H1 (cell line): ENCODE measurements around the gene ZNF175. TPM values are rescaled to one million over a fixed set of nuclear protein-coding genes. Genes with fewer than 3 reads are reported as not detected.

Source experiments
- CTCF ChIA-PET: fragments of 300-600 bp; sonication (Branson Sonifier 250); formaldehyde crosslinking; loops from one replicate; lab custom pipeline; 2021; ENCODE audit not compliant: partially characterized antibody; lab: Charles Lee
- POLR2A ChIA-PET: fragments of 300-600 bp; sonication (Branson Sonifier 250); formaldehyde crosslinking; loops from one replicate; lab custom pipeline; 2021; ENCODE audit warnings: inconsistent platforms; ENCODE audit not compliant: partially characterized antibody; lab: Charles Lee
- DNase-seq, 2 experiments: peaks; one replicate each; pipeline versions ENCODE4 v3.0.0 to v3.0.0-alpha.2; 2010 to 2022; ENCODE audit warnings: low spot score in 2 of 2, low read depth in 1 of 2, mixed read lengths in 1 of 2
- FAIRE-seq: peaks from 2 replicates; lab custom pipeline; 2011; peaks lifted over from hg19 to GRCh38; lab: Jason Lieb, UNC
- H2AFZ ChIP-seq: 2 replicates; pipeline ENCODE4 v1.8.1; 2012; ENCODE audit warnings: low read length, inconsistent platforms
- H2AK5ac ChIP-seq: 2 replicates; pipeline ENCODE4 v1.6.1; 2013; ENCODE audit warnings: low read depth, low read length
- H2BK120ac ChIP-seq: replicated peaks from 2 replicates; pipeline ENCODE3; 2013; ENCODE audit warnings: low read depth, low read length, inconsistent platforms
- H2BK12ac ChIP-seq: 2 replicates; pipeline ENCODE4 v1.6.1; 2013; ENCODE audit warnings: low read depth, low read length
- H2BK15ac ChIP-seq: 2 replicates; pipeline ENCODE4 v1.6.1; 2013; ENCODE audit warnings: low read length
- H2BK20ac ChIP-seq: 2 replicates; pipeline ENCODE4 v1.6.1; 2013; ENCODE audit warnings: low read length
- H2BK5ac ChIP-seq: 2 replicates; pipeline ENCODE4 v1.6.1; 2013; ENCODE audit warnings: low read depth, low read length
- H3K14ac ChIP-seq: 2 replicates; pipeline ENCODE4 v1.6.1; 2013; ENCODE audit warnings: inconsistent platforms; ENCODE audit not compliant: insufficient read length
- H3K18ac ChIP-seq: 2 replicates; pipeline ENCODE4 v1.6.1; 2013; ENCODE audit warnings: low read length; ENCODE audit errors: extremely low read depth
- H3K23ac ChIP-seq: 2 replicates; pipeline ENCODE4 v1.6.1; 2013; ENCODE audit warnings: inconsistent platforms; ENCODE audit not compliant: insufficient read length
- H3K23me2 ChIP-seq: 2 replicates; pipeline ENCODE4 v1.6.1; 2013; ENCODE audit warnings: low read depth, low read length
- H3K27ac ChIP-seq: 2 replicates; pipeline ENCODE4 v1.6.1; 2011; ENCODE audit warnings: low read depth, low read length, inconsistent platforms
- H3K27me3 ChIP-seq, 4 experiments: replicated peaks in 1 of 4; 1 replicate in 1 of 4; 2 replicates in 3 of 4; pipeline versions ENCODE4 v1.6.1 to v1.8.1; 2011 to 2013; ENCODE audit warnings: low read length in 3 of 4, mild to moderate bottlenecking in 3 of 4, inconsistent platforms in 2 of 4, mixed read lengths in 2 of 4, moderate library complexity in 1 of 4; ENCODE audit not compliant: control insufficient read depth in 3 of 4, insufficient read depth in 3 of 4; ENCODE audit errors: extremely low read depth in 1 of 4
- H3K36me3 ChIP-seq, 4 experiments: 2 replicates each; pipeline versions ENCODE4 v1.6.1 to v1.8.1; 2011 to 2013; ENCODE audit warnings: mild to moderate bottlenecking in 4 of 4, low read length in 3 of 4, moderate library complexity in 2 of 4, control low read depth in 1 of 4, inconsistent platforms in 1 of 4; ENCODE audit not compliant: insufficient read depth in 4 of 4, control insufficient read depth in 2 of 4
- H3K4ac ChIP-seq: replicated peaks from 2 replicates; pipeline ENCODE3; 2013; ENCODE audit warnings: low read length, low read depth, mixed read lengths, inconsistent platforms; ENCODE audit not compliant: insufficient read length
- H3K4me1 ChIP-seq, 4 experiments: replicated peaks in 1 of 4; 1 replicate in 1 of 4; 2 replicates in 3 of 4; pipeline versions ENCODE4 v1.6.1 to v1.8.1; 2011 to 2013; ENCODE audit warnings: low read length in 3 of 4, inconsistent platforms in 2 of 4, mixed read lengths in 1 of 4; ENCODE audit not compliant: insufficient read depth in 4 of 4, control insufficient read depth in 3 of 4
- H3K4me2 ChIP-seq, 2 experiments: 2 replicates each; pipeline versions ENCODE4 v1.6.1 to v1.8.1; 2011 to 2013; ENCODE audit warnings: low read depth in 2 of 2, low read length in 2 of 2, control low read depth in 1 of 2, inconsistent platforms in 1 of 2, mild to moderate bottlenecking in 1 of 2; ENCODE audit not compliant: insufficient read depth in 1 of 2
- H3K4me3 ChIP-seq, 4 experiments: fragments of 200-600, 300-600 bp in 1 of 4; sonication (generic), shearing (Covaris generic), sonication (Bioruptor Twin) in 1 of 4; 2 replicates each; pipeline versions ENCODE4 v1.5.1 to v1.8.1; 2011 to 2016; ENCODE audit warnings: low read length in 4 of 4, low read depth in 3 of 4, control low read depth in 2 of 4, inconsistent platforms in 2 of 4, mild to moderate bottlenecking in 2 of 4, mixed read lengths in 1 of 4, moderate library complexity in 1 of 4; ENCODE audit not compliant: insufficient read depth in 2 of 4; ENCODE audit errors: extremely low read depth in 1 of 4
- H3K56ac ChIP-seq: replicated peaks from 2 replicates; pipeline ENCODE3; 2013; ENCODE audit warnings: low read depth, mild to moderate bottlenecking, mixed read lengths, low read length, inconsistent platforms; ENCODE audit not compliant: insufficient read length
- H3K79me1 ChIP-seq: 2 replicates; pipeline ENCODE4 v1.6.1; 2013; ENCODE audit warnings: low read depth, low read length, control low read depth
- H3K79me2 ChIP-seq, 2 experiments: 2 replicates each; pipeline versions ENCODE4 v1.6.1 to v1.8.1; 2012 to 2013; ENCODE audit warnings: low read length in 2 of 2, mild to moderate bottlenecking in 2 of 2, inconsistent platforms in 1 of 2; ENCODE audit not compliant: insufficient read depth in 2 of 2, control insufficient read depth in 1 of 2
- H3K9ac ChIP-seq, 4 experiments: replicated peaks in 1 of 4; 1 replicate in 1 of 4; 2 replicates in 3 of 4; pipeline versions ENCODE4 v1.6.1 to v1.8.1; 2011 to 2013; ENCODE audit warnings: low read depth in 3 of 4, low read length in 3 of 4, control low read depth in 2 of 4, mild to moderate bottlenecking in 2 of 4, moderate library complexity in 2 of 4, inconsistent platforms in 1 of 4; ENCODE audit errors: extremely low read depth in 1 of 4
- H3K9me3 ChIP-seq, 2 experiments: 2 replicates each; pipeline versions ENCODE4 v1.6.1 to v1.8.1; 2012 to 2013; ENCODE audit warnings: mild to moderate bottlenecking in 2 of 2, moderate library complexity in 2 of 2, control low read depth in 1 of 2, inconsistent platforms in 1 of 2, low read depth in 1 of 2, low read length in 1 of 2, mixed read lengths in 1 of 2; ENCODE audit not compliant: insufficient read depth in 2 of 2
- H4K20me1 ChIP-seq, 2 experiments: replicated peaks in 1 of 2; 2 replicates each; pipeline versions ENCODE3 to v1.8.1; 2011 to 2013; ENCODE audit warnings: inconsistent platforms in 2 of 2, low read length in 2 of 2, mild to moderate bottlenecking in 1 of 2; ENCODE audit not compliant: insufficient read depth in 2 of 2, control insufficient read depth in 1 of 2
- H4K5ac ChIP-seq: 2 replicates; pipeline ENCODE4 v1.6.1; 2013; ENCODE audit warnings: low read length, low read depth, mixed read lengths, inconsistent platforms; ENCODE audit not compliant: insufficient read length
- H4K8ac ChIP-seq: 2 replicates; pipeline ENCODE4 v1.8.0; 2013; ENCODE audit warnings: mild to moderate bottlenecking, moderate library complexity, low read length, inconsistent platforms; ENCODE audit not compliant: insufficient read depth; ENCODE audit errors: extremely low read depth
- H4K91ac ChIP-seq: replicated peaks from 2 replicates; pipeline ENCODE3; 2013; ENCODE audit warnings: low read length, mixed read lengths, inconsistent platforms; ENCODE audit not compliant: insufficient read length
- ASH2L ChIP-seq: fragments of 200-600, 300-600 bp; sonication (generic); IDR thresholded peaks from one replicate; pipeline ENCODE4 v1.7.1; 2017; ENCODE audit warnings: low read length
- ATF2 ChIP-seq: IDR thresholded peaks from 2 replicates; pipeline ENCODE4 v1.6.1; 2012; ENCODE audit warnings: low read length, inconsistent platforms
- BCL11A ChIP-seq, 2 experiments: IDR thresholded peaks; one replicate each; pipeline ENCODE4 v1.6.1; 2011; ENCODE audit warnings: low read depth in 2 of 2, low read length in 2 of 2, mild to moderate bottlenecking in 2 of 2
- E2F6 ChIP-seq: IDR thresholded peaks from 2 replicates; pipeline ENCODE4 v1.6.1; 2012; ENCODE audit warnings: inconsistent platforms
- GTF2F1 ChIP-seq: IDR thresholded peaks from 2 replicates; pipeline ENCODE4 v1.6.1; 2012; ENCODE audit warnings: low read depth, low read length, improper control_type of control experiment, borderline replicate concordance
- KDM5A ChIP-seq: fragments of 200-600 bp; IDR thresholded peaks from 2 replicates; pipeline ENCODE4 v1.7.1; 2012; ENCODE audit warnings: mild to moderate bottlenecking, low read length, inconsistent platforms, mixed read lengths
- MAX ChIP-seq: IDR thresholded peaks from 2 replicates; pipeline ENCODE4 v1.6.1; 2012; ENCODE audit warnings: inconsistent platforms
- POU5F1 ChIP-seq: IDR thresholded peaks from 2 replicates; pipeline ENCODE4 v1.6.1; 2011; ENCODE audit warnings: low read depth, mild to moderate bottlenecking, low read length, moderate library complexity
- RFX5 ChIP-seq: IDR thresholded peaks from 2 replicates; pipeline ENCODE4 v1.6.1; 2011; ENCODE audit warnings: low read depth, low read length, improper control_type of control experiment, borderline replicate concordance
- SIRT6 ChIP-seq: IDR thresholded peaks from one replicate; pipeline ENCODE4 v1.7.1; 2012; ENCODE audit warnings: low read length, inconsistent platforms
- SRF ChIP-seq: IDR thresholded peaks from 2 replicates; pipeline ENCODE4 v1.6.1; 2011; ENCODE audit warnings: mild to moderate bottlenecking, low read depth, low read length, moderate library complexity
- TCF12 ChIP-seq: IDR thresholded peaks from 2 replicates; pipeline ENCODE4 v1.6.1; 2011; ENCODE audit warnings: low read depth, mild to moderate bottlenecking, low read length
- ZNF274 ChIP-seq: IDR thresholded peaks from 2 replicates; pipeline ENCODE4 v1.7.0; 2012; ENCODE audit warnings: low read length, borderline replicate concordance; ENCODE audit errors: extremely low read depth
- WGBS, 2 experiments: shearing (Covaris generic) in 1 of 2; methylation state at CpG; one replicate each; pipeline versions ENCODE4 v1.1.6 to v1.1.7; 2013 to 2015; ENCODE audit warnings: low lambda C conversion rate in 2 of 2, mixed read lengths in 2 of 2, inconsistent platforms in 1 of 2, low coverage in 1 of 2, missing lambda C conversion rate in 1 of 2; ENCODE audit not compliant: insufficient replicate concordance in 2 of 2, insufficient coverage in 1 of 2, insufficient read length in 1 of 2; ENCODE audit errors: extremely low coverage in 1 of 2, missing lambda C conversion rate in 1 of 2; 5-methylcytosine and 5-hydroxymethylcytosine counted together
- polyA plus RNA-seq, 7 experiments: library from polyadenylated mRNA; depleted of rRNA in 3 of 7; stranded (reverse) in 5 of 7; unstranded in 2 of 7; fragments of >200 nt in 5 of 7; fragments of 200-250 nt in 2 of 7; gene quantifications; 1 replicate in 5 of 7; 2 replicates in 1 of 7; 4 replicates in 1 of 7; pipeline versions ENCODE4 v1.2.1 to v1.2.3, GENCODE V29; 2011 to 2013; ENCODE audit warnings: missing spikeins in 2 of 7, mixed read lengths in 2 of 7
- total RNA-seq: library from RNA; stranded (reverse); fragmentation: NEBNext Ultra II Directional; extraction: Animal tissue kit (Norgen Biotek cat#: 25700); gene quantifications from 2 replicates; pipeline ENCODE4 v1.2.1, GENCODE V29; 2021

Gene ZNF175
- total and polyA plus RNA-seq, 2 of the 8 experiments (the other 6 are each of a cell fraction or from before 2014, with no cell fraction given) = 1.7 to 11.1 TPM

GRCh38 chr19:51576850-51577249 lies 5.8 kb downstream of the ZNF175 start:
- H2BK5ac ChIP-seq = no peak overlapping the region
- H3K27me3 ChIP-seq = no peaks in the 10 kb centered on the region
- no peak overlapping the region for H3K23ac ChIP-seq
- H2BK120ac ChIP-seq = no peak overlapping the region
- no peaks in the 10 kb centered on the region for H3K23me2 ChIP-seq
- no peak overlapping the region for H2BK12ac ChIP-seq
- H4K91ac ChIP-seq = no peak overlapping the region
- peaks cover 3 to 13% (median 9%) of the 10 kb centered on the region in 4 experiments; a peak in 7 of 8 replicates for H3K36me3 ChIP-seq
- H2BK15ac ChIP-seq = no peak overlapping the region
- H3K4me1 ChIP-seq = peaks cover 0 to 2% (median under 1%) of the 10 kb centered on the region in 4 experiments; a peak in 2 of 7 replicates
- H3K56ac ChIP-seq = no peak overlapping the region
- H3K14ac ChIP-seq = no peak overlapping the region
- H3K9me3 ChIP-seq = no peaks in the 10 kb centered on the region
- no peak overlapping the region for H3K4me3 ChIP-seq
- FAIRE-seq = no peak
- no peak for TF ChIP-seq KDM5A
- TF ChIP-seq MAX = no peak
- TF ChIP-seq E2F6 = no peak
- TF ChIP-seq SRF = no peak
- no peak for TF ChIP-seq POU5F1
- TF ChIP-seq ASH2L = no peak
- no peak for TF ChIP-seq GTF2F1
- no peak for TF ChIP-seq ZNF274
- TF ChIP-seq TCF12 = no peak
- no peak for TF ChIP-seq RFX5
- TF ChIP-seq BCL11A (IDR thresholded peaks at IDR 0.05; ENCODE audit: low read depth in 2 of 2, low read length in 2 of 2) = no peak
- no peak for TF ChIP-seq SIRT6
- TF ChIP-seq ATF2 = no peak
- peaks cover 2% of the 10 kb centered on the region; the same call in 1 of the 2 replicates for H3K79me1 ChIP-seq
- H3K9ac ChIP-seq = no peak overlapping the region
- no peak overlapping the region for H4K5ac ChIP-seq
- H4K20me1 ChIP-seq = no peaks in the 10 kb centered on the region
- peaks cover 0 to 12% of the 10 kb centered on the region in 2 experiments; a peak in 2 of 4 replicates for H3K79me2 ChIP-seq
- no peak overlapping the region for H3K4ac ChIP-seq
- H3K18ac ChIP-seq = no peak overlapping the region
- H2AK5ac ChIP-seq = no peak overlapping the region
- H2AFZ ChIP-seq = no peak overlapping the region
- H2BK20ac ChIP-seq = no peak overlapping the region
- no peak overlapping the region for H3K4me2 ChIP-seq
- 91% methylated on average over 6 of the region's 6 CpGs; no CpG with 5 or more reads in 1 of the 2 experiments for WGBS, 2 experiments
- no peak overlapping the region for H3K27ac ChIP-seq
- POLR2A ChIA-PET = no interaction called here
- CTCF ChIA-PET = no interaction called here
- DNase-seq = no peak
- H4K8ac ChIP-seq = no peak overlapping the region
